Lower leg skin (tissue), 4 donors: Measurements from ENCODE around the gene CENATAC. TPM values are rescaled to one million over a fixed set of nuclear protein-coding genes. Genes with fewer than 3 reads are reported as not detected.
"Not testable (repeated sequence)": the region's sequence is repeated elsewhere in the genome, so short reads cannot be mapped to it uniquely, and the experiment has no call there.

Experiments
- DNase-seq, 2 donors: peaks; one replicate each; pipeline ENCODE4 v3.0.0-alpha.2; 2019; ENCODE audit warnings: low spot score in 2 of 2
- H3K4me3 ChIP-seq: fragments of 200-600 bp; sonication (generic); 2 replicates; pipeline ENCODE4 v1.5.1; 2017; ENCODE audit warnings: mild to moderate bottlenecking, low read depth; ENCODE audit not compliant: poor library complexity, severe bottlenecking
- POLR2A ChIP-seq, 2 donors: fragments of 450-650 bp; IDR thresholded peaks; one replicate each; pipeline ENCODE4 v1.6.1; 2016 to 2017; ENCODE audit warnings: antibody characterized with exemption in 2 of 2, mild to moderate bottlenecking in 1 of 2, moderate library complexity in 1 of 2
- WGBS, 2 donors: methylation state at CpG; one replicate each; pipeline ENCODE4 v1.1.5; 2018; 5-methylcytosine and 5-hydroxymethylcytosine counted together
- intact Hi-C: fragments of 100-400 bp; cut with DNase I; formaldehyde crosslinking; loops from one replicate; pipeline ENCODE4 v1.15.0; 2023; ENCODE audit warnings: low total_unique reads
- total RNA-seq, 4 donors: library from RNA; depleted of rRNA; stranded (reverse); fragments of >200 nt; gene quantifications; one replicate each; pipeline ENCODE4 v1.1.0, GENCODE V29; 2016
- TF ChIP-seq, protein P1 (sequence below), 3 donors: fragments of 450-650 bp; IDR thresholded peaks; one replicate each; pipeline ENCODE4 v1.5.1; 2016; ENCODE audit warnings: antibody characterized with exemption in 3 of 3, mild to moderate bottlenecking in 3 of 3, moderate library complexity in 2 of 3

The CENATAC gene
- total RNA-seq, 4 donors from 2014 or later: 21.2 to 66.8 (median 39.9) TPM

DNA sequence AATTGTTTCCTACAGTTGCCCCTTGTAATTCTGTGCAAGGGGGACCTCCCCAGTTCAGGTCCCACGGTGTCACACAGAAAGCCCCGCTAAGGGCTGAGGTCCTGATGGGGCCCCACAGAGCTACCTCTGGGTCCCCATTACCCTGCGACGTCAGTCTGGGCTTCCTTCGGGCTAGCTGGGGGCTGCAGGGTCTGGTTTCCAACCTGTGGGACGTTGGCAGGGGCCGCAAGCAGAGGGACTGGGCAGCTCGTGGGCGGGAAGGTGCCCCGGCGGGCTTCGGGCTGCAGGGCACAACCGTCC is 32.0 kb downstream of the CENATAC start:
- H3K4me3 ChIP-seq: peak overlapping the region; percentile 65
- WGBS, 2 donors: 3% methylated on average over 11 to 12 of the region's 13 CpGs
- TF ChIP-seq POLR2A (IDR thresholded peaks at IDR 0.05): no peak
- TF ChIP-seq, protein P1, sequence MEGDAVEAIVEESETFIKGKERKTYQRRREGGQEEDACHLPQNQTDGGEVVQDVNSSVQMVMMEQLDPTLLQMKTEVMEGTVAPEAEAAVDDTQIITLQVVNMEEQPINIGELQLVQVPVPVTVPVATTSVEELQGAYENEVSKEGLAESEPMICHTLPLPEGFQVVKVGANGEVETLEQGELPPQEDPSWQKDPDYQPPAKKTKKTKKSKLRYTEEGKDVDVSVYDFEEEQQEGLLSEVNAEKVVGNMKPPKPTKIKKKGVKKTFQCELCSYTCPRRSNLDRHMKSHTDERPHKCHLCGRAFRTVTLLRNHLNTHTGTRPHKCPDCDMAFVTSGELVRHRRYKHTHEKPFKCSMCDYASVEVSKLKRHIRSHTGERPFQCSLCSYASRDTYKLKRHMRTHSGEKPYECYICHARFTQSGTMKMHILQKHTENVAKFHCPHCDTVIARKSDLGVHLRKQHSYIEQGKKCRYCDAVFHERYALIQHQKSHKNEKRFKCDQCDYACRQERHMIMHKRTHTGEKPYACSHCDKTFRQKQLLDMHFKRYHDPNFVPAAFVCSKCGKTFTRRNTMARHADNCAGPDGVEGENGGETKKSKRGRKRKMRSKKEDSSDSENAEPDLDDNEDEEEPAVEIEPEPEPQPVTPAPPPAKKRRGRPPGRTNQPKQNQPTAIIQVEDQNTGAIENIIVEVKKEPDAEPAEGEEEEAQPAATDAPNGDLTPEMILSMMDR (IDR thresholded peaks at IDR 0.05): no peak
- DNase-seq: no peak
- intact Hi-C loops: no loop called here

GRCh38 chr11:119030329-119031047 is 32.5 kb downstream of the CENATAC start, which contains the start of gene SLC37A4:
SLC37A4 (minus strand) TSS chr11:119030877.
- intact Hi-C loops: no loop called here
- 0 to 1% methylated on average over 49 to 52 of the region's 67 CpGs for WGBS, 2 donors
- DNase-seq: peak; percentile 97 to 99
- TF ChIP-seq, protein P1 (IDR thresholded peaks at IDR 0.05): no peak
- no peak for TF ChIP-seq POLR2A (IDR thresholded peaks at IDR 0.05)
- H3K4me3 ChIP-seq: peak within 1 kb of the TSS; percentile 65

GRCh38 chr11:119031912-119032280 is 34.0 kb downstream of the CENATAC start:
- intact Hi-C loops: no loop called here
- H3K4me3 ChIP-seq: no peak overlapping the region
- DNase-seq: no peak
- TF ChIP-seq POLR2A (IDR thresholded peaks at IDR 0.05): no peak
- TF ChIP-seq, protein P1 (IDR thresholded peaks at IDR 0.05): no peak
- WGBS, 2 donors: 75 to 82% methylated on average over 9 of the region's 9 CpGs

- 76 to 89% methylated on average over 10 of the region's 10 CpGs for WGBS, 2 donors
- H3K4me3 ChIP-seq, intact Hi-C loops, DNase-seq: not testable (repeated sequence)
Measured at GRCh38 chr11:119033421-119033820, 35.5 kb downstream of the CENATAC start.

GRCh38 chr11:119034813-119035212 is 36.9 kb downstream of the CENATAC start:
- intact Hi-C loops: no loop called here
- TF ChIP-seq, protein P1 (IDR thresholded peaks at IDR 0.05): no peak
- TF ChIP-seq POLR2A (IDR thresholded peaks at IDR 0.05): no peak
- H3K4me3 ChIP-seq: no peak overlapping the region
- no peak for DNase-seq
- WGBS, 2 donors: 89 to 95% methylated on average over 3 of the region's 3 CpGs

GRCh38 chr11:119038884-119039283 is 40.9 kb downstream of the CENATAC start:
- TF ChIP-seq POLR2A (IDR thresholded peaks at IDR 0.05): no peak
- TF ChIP-seq, protein P1 (IDR thresholded peaks at IDR 0.05): no peak
- no peak overlapping the region for H3K4me3 ChIP-seq
- intact Hi-C loops: no loop called here
- WGBS, 2 donors: 73 to 77% methylated on average over 5 of the region's 5 CpGs
- no peak for DNase-seq

GRCh38 chr11:119039471-119039870 is 41.5 kb downstream of the CENATAC start:
- 44% methylated on average over 11 of the region's 11 CpGs for WGBS, 2 donors
- H3K4me3 ChIP-seq, DNase-seq, intact Hi-C loops: not testable (repeated sequence)
